ENCODE measurements around the gene GRIK4.

GRCh38 chr11:120896687-120897086 is 385.1 kb downstream of the GRIK4 start:
- TF ChIP-seq TAF1 (IDR thresholded peaks at IDR 0.05; ENCODE audit: borderline replicate concordance, insufficient read depth, low read length) (no peak), POLR2AphosphoS5 (IDR thresholded peaks at IDR 0.05; ENCODE audit: low read depth, low read length) (no peak), REST (IDR thresholded peaks at IDR 0.05; ENCODE audit: insufficient read depth in 1 of 2, low read depth in 2 of 2, low read length in 2 of 2) (no peak), SIN3A (IDR thresholded peaks at IDR 0.05; ENCODE audit: borderline replicate concordance, insufficient read depth, low read length) (no peak)

Measured in PFSK-1 (cell line).